PC-3 (cell line): ENCODE measurements around the gene ZBTB49.

ENCODE experiments used
- EZH2phosphoT487 ChIP-seq: fragments of 300-600 bp; sonication (generic); IDR thresholded peaks from 2 replicates; pipeline ENCODE4 v1.6.1; 2018; ENCODE audit warnings: mild to moderate bottlenecking, antibody characterized with exemption, low read length, borderline replicate concordance
- TF ChIP-seq, protein P1 (sequence below): fragments of 300-600 bp; sonication (generic); conservative IDR thresholded peaks from 2 replicates; pipeline ENCODE4 v1.5.1; 2017; ENCODE audit warnings: antibody characterized with exemption, low read depth, mild to moderate bottlenecking, low read length

DNA sequence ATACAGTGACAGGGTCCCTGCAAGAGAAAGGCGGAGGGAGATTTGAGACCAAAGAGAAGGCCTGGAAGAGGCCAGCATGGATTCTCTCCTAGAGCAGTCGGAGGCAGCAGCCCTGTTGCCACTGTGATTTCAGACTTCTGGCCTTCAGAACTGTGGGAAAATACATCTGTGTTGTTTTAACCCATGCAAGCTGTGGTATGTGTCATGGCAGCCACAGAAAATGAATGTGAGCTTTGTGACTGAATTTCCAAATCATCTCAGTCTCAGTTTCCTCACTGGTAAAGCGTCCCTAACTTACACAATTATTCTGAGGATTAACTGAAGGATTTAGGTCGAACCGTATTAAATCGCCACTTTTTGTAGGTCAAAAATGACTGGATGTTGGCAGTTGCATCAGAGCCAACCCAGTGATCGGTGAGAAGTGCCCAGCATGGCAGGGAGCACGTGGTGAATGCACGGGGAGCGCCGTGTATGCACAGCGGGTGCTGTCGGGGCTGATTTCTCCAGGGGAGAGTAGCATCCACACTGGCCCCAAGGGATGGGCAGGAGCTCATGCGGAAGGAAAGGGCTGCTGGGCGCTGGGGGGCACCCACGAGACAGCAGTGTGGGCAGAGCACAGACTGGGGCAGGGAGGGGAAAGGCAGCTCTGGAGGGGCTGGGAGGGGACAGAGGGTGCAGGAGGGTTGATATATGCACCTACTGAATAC is 73.1 kb downstream of the ZBTB49 start:
- TF ChIP-seq, protein P1, sequence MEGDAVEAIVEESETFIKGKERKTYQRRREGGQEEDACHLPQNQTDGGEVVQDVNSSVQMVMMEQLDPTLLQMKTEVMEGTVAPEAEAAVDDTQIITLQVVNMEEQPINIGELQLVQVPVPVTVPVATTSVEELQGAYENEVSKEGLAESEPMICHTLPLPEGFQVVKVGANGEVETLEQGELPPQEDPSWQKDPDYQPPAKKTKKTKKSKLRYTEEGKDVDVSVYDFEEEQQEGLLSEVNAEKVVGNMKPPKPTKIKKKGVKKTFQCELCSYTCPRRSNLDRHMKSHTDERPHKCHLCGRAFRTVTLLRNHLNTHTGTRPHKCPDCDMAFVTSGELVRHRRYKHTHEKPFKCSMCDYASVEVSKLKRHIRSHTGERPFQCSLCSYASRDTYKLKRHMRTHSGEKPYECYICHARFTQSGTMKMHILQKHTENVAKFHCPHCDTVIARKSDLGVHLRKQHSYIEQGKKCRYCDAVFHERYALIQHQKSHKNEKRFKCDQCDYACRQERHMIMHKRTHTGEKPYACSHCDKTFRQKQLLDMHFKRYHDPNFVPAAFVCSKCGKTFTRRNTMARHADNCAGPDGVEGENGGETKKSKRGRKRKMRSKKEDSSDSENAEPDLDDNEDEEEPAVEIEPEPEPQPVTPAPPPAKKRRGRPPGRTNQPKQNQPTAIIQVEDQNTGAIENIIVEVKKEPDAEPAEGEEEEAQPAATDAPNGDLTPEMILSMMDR = no peak
- TF ChIP-seq EZH2phosphoT487 = no peak
